Loucy (cell line): ENCODE data around the gene USP15.

Experiments
- CTCF ChIP-seq: fragments of 200-600 bp; sonication (generic); conservative IDR thresholded peaks from 2 replicates; pipeline ENCODE4 v1.5.1; 2014; ENCODE audit warnings: mild to moderate bottlenecking, antibody characterized with exemption, low read length
- EZH2phosphoT487 ChIP-seq: fragments of 200-600 bp; IDR thresholded peaks from 2 replicates; pipeline ENCODE4 v1.6.1; 2018; ENCODE audit warnings: antibody characterized with exemption, mild to moderate bottlenecking, moderate library complexity, borderline replicate concordance

DNA sequence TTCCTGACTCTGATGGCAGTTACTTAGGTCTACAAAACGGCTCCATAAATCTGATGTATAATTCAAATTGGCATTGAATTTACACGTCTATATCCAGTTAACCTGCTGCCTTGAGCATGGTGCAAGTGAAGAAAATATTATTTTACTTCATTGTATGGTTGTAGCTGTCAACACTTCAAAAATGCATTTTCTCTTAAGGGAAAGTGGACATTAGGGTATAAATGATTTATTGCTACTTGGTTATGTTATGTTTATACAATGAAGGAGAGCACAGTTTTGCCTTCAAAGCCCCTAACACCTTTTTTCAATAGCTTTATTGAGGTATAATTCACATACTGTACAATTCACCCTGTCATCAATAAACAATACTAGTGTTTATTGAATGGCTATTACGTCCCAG, 2.0 kb upstream of the USP15 start:
- TF ChIP-seq CTCF (no peak), EZH2phosphoT487 (no peak)
